Measurements from ENCODE around the gene OCA2. TPM values are rescaled to one million over a fixed set of nuclear protein-coding genes. Genes with fewer than 3 reads are reported as not detected.
"Not testable (repeated sequence)": the region's sequence is repeated elsewhere in the genome, so short reads cannot be mapped to it uniquely, and the experiment has no call there.

Gene OCA2
- total RNA-seq, 6 donors from 2014 or later, result 0.83 to 6.0 (median 2.0) TPM

DNA sequence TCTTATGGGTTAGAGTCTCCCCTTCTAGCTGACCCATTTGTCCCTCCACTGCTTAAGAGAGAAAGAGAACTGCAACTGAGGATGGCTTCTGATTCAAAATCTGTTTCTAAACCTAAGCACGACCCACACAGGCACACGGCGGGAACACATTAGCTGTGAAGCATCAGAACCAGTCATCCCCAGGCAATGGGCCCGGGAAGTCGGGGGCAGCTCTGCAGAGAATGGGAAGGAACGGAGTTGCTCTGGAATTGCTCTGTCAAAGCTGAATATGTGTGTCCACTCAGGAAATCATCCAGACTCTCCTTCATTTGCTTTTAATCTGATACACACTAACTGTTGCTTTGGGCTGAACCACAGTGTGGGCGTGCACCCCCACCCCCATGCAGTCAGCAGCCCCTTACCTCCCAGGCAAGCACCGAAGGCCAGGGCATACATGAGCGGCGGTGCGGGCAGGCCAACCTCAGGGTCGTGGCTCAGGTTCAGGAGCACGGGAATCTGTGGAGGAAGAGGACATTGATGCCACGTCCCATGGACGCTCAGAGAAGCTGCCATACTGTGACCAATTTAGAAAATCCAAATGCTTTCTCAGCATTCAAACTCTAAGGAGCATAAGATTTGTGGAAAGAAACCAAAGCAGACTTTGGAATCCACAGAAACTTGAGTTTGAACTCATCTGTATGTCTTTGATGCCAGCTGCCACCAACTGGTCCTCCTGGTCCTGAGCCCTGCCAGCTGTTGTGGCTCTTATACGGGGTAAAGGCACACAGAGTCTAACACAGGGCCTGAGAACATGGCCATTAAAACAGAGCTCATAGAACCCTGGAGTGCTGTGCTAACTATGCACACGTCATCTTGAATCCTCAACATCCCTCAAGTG is 247.9 kb downstream of the OCA2 start:
- H3K9me3 ChIP-seq, result peaks cover 0 to 12% (median 0%) of the 10 kb centered on the region in 4 donors
- ATAC-seq (ENCODE audit: low FRiP score in 2 of 2) (no peak), DNase-seq (no peak)
- H3K4me1 ChIP-seq, result no peaks in the 10 kb centered on the region
- no peak overlapping the region for H3K27ac ChIP-seq
- TF ChIP-seq EP300 (IDR thresholded peaks at IDR 0.05) (no peak), POLR2AphosphoS5 (IDR thresholded peaks at IDR 0.05) (no peak), POLR2A (IDR thresholded peaks at IDR 0.05) (no peak)
- TF ChIP-seq, protein P1, sequence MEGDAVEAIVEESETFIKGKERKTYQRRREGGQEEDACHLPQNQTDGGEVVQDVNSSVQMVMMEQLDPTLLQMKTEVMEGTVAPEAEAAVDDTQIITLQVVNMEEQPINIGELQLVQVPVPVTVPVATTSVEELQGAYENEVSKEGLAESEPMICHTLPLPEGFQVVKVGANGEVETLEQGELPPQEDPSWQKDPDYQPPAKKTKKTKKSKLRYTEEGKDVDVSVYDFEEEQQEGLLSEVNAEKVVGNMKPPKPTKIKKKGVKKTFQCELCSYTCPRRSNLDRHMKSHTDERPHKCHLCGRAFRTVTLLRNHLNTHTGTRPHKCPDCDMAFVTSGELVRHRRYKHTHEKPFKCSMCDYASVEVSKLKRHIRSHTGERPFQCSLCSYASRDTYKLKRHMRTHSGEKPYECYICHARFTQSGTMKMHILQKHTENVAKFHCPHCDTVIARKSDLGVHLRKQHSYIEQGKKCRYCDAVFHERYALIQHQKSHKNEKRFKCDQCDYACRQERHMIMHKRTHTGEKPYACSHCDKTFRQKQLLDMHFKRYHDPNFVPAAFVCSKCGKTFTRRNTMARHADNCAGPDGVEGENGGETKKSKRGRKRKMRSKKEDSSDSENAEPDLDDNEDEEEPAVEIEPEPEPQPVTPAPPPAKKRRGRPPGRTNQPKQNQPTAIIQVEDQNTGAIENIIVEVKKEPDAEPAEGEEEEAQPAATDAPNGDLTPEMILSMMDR (IDR thresholded peaks at IDR 0.05), result no peak
- H3K36me3 ChIP-seq, result no peaks in the 10 kb centered on the region
- H3K4me3 ChIP-seq, result no peak overlapping the region
- no peaks in the 10 kb centered on the region for H3K27me3 ChIP-seq
- WGBS, 2 donors, result 85 to 88% methylated on average over 12 to 17 of the region's 17 CpGs

GRCh38 chr15:27850050-27850449 is 249.1 kb downstream of the OCA2 start:
- TF ChIP-seq POLR2AphosphoS5 (IDR thresholded peaks at IDR 0.05) (no peak), EP300 (IDR thresholded peaks at IDR 0.05) (no peak), POLR2A (IDR thresholded peaks at IDR 0.05) (no peak)
- TF ChIP-seq, protein P1 (IDR thresholded peaks at IDR 0.05), result no peak
- no peaks in the 10 kb centered on the region for H3K27me3 ChIP-seq
- 66 to 79% methylated on average over 5 of the region's 5 CpGs for WGBS, 2 donors
- no peak overlapping the region for H3K4me3 ChIP-seq
- no peak overlapping the region for H3K27ac ChIP-seq
- H3K4me1 ChIP-seq, result no peaks in the 10 kb centered on the region
- no peak for ATAC-seq (ENCODE audit: low FRiP score in 2 of 2)
- DNase-seq, result no peak
- H3K9me3 ChIP-seq, result peaks cover 0 to 12% (median 0%) of the 10 kb centered on the region in 4 donors
- no peaks in the 10 kb centered on the region for H3K36me3 ChIP-seq

DNA sequence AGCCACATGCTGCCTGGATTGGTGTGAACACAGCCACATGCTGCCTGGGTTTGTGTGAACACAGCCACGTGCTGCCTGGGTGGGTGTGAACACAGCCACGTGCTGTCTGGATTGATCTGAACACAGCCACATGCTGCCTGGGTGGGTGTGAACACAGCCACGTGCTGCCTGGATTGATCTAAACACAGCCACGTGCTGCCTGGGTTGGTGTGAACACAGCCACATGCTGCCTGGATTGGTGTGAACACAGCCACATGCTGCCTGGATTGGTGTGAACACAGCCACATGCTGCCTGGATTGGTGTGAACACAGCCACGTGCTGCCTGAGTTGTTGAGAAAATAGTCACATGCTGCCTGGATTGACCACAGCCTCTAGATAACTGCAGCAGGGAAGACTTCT is 250.2 kb downstream of the OCA2 start:
- not testable (repeated sequence) for H3K27ac ChIP-seq; ATAC-seq (ENCODE audit: low FRiP score in 2 of 2); H3K27me3 ChIP-seq; H3K4me3 ChIP-seq; H3K36me3 ChIP-seq; H3K4me1 ChIP-seq; DNase-seq
- WGBS, 2 donors, result 59 to 67% methylated on average over 3 to 5 of the region's 5 CpGs
- peaks cover 0 to 12% (median 0%) of the 10 kb centered on the region in 4 donors for H3K9me3 ChIP-seq

DNA sequence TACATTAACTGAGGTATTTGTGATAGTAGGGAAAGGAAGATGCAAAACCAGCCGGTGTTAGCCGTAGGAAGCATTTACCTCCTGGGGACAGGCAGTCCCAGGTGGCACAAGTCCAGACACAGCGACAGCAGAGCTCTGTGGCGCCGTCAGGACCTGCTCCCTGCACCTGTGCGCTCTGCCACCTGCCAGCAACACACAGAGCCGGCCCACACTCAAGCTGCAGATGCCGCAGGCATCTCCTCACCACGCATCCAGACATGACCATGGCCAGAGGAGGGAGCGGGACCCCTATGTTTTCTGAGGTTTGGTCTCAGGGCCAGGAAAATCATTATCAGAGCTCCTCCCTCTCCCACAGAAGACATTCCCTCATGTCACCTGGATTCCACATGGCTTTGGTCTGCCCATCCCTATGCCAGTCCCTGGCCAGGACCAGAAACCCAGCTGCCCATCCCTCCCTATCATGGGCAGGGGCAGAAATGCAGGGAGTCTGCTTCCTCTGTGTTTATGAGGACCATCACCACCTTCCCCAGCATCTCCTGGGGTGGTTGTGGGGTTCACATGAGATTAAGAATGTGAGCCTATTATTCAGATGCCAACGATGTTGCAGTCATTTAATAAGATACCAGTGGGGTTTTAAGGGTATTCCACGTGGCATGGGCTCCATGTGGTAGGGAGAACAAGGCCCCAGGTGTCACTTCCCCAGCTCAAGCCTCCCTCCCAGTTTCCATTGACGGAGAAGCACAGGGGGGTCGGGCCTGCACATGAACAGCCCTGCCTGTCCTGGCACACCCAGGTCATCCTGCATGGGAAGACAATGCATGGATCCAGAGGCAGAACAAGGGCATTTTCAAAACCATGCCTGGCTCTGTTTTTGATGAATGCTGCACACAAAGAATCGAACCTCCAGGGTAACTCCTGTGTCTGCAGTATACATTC is 251.1 kb downstream of the OCA2 start:
- Histone ChIP-seq H3K36me3 (no peaks in the 10 kb centered on the region), H3K27me3 (no peaks in the 10 kb centered on the region), H3K4me3 (no peak overlapping the region), H3K9me3 (peaks cover 0 to 12% (median 0%) of the 10 kb centered on the region in 4 donors), H3K27ac (no peak overlapping the region), H3K4me1 (no peaks in the 10 kb centered on the region)
- WGBS, 2 donors, result 88 to 93% methylated on average over 7 to 15 of the region's 15 CpGs
- no peak for TF ChIP-seq POLR2AphosphoS5 (IDR thresholded peaks at IDR 0.05)
- TF ChIP-seq, protein P1 (IDR thresholded peaks at IDR 0.05), result no peak
- no peak for TF ChIP-seq EP300 (IDR thresholded peaks at IDR 0.05)
- TF ChIP-seq POLR2A (IDR thresholded peaks at IDR 0.05), result no peak
- DNase-seq, result no peak
- no peak for ATAC-seq (ENCODE audit: low FRiP score in 2 of 2)
